ENCODE measurements around the gene TGFBR2.

The TGFBR2 gene

DNA sequence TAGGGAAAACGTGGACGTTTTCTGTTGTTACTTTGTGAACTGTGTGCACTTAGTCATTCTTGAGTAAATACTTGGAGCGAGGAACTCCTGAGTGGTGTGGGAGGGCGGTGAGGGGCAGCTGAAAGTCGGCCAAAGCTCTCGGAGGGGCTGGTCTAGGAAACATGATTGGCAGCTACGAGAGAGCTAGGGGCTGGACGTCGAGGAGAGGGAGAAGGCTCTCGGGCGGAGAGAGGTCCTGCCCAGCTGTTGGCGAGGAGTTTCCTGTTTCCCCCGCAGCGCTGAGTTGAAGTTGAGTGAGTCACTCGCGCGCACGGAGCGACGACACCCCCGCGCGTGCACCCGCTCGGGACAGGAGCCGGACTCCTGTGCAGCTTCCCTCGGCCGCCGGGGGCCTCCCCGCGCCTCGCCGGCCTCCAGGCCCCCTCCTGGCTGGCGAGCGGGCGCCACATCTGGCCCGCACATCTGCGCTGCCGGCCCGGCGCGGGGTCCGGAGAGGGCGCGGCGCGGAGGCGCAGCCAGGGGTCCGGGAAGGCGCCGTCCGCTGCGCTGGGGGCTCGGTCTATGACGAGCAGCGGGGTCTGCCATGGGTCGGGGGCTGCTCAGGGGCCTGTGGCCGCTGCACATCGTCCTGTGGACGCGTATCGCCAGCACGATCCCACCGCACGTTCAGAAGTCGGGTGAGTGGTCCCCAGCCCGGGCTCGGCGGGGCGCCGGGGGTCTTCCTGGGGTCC lies at the start of gene TGFBR2:
TSS of gene TGFBR2 (plus strand) at position 301 of the 731 bp plus-strand sequence. CDS start at position 584, 283 bp downstream.
- DNase-seq (ENCODE audit: low spot score), result peak; percentile 91
- Mint-ChIP-seq H3K9me3 (no peaks in the 10 kb centered on the region), H3K36me3 (ENCODE audit: low read depth) (peaks cover 23% of the 10 kb centered on the region), H3K4me1 (ENCODE audit: low read depth) (peaks cover 58% of the 10 kb centered on the region), H3K4me3 (peak within 1 kb of the TSS; percentile 96), H3K27me3 (ENCODE audit: low read depth) (no peaks in the 10 kb centered on the region), H3K27ac (peak within 1 kb of the TSS; percentile 98)

DNA sequence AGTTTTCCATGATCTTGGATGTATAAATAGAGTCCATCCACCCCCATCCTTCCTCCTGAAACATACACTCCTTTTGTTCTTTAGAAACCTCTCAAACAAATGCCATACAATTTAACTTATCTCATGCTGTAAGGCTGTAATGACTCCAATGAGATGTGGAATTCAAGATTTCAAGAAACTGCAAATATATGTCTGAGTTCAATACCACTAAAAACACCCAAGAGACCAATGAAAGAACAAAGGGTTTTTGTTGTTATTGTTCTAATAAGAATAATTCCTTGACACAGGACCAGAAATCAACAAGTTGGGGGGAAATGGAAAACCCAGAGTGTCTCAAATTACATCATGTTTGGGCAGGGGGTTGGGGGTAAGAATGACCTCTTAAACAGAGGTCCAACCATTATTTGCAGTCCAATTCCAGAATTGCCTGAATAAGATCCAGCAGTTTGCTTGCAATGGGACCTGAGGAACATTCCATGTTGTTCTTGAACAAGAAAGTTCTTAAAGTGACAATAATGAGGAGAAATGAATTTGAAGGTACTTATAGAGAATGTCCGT lies 48.6 kb upstream of the TGFBR2 start:
- Mint-ChIP-seq H3K27me3 (ENCODE audit: low read depth) (no peaks in the 10 kb centered on the region), H3K27ac (no peak overlapping the region), H3K9me3 (no peaks in the 10 kb centered on the region), H3K4me3 (no peak overlapping the region), H3K36me3 (ENCODE audit: low read depth) (peaks cover 1% of the 10 kb centered on the region), H3K4me1 (ENCODE audit: low read depth) (no peaks in the 10 kb centered on the region)
- DNase-seq (ENCODE audit: low spot score), result no peak

DNA sequence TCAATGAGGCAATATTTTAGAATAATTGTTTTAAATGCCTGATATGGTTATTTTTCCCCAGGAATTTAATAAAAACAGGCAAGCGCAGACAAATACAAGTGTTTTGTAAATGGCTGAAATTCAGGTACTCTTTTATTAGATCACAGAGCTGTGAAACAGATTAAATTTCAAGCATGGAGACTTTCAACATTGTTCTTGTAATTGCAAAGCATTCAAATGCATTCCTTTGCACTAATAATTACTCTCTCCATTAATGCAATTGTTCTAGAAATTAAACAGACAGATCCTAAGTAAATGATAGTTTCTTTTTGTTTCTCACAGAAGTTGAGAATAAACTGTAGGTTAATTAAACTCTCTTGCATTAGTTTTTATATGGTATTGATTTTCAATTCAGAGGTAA lies 42.4 kb upstream of the TGFBR2 start:
- no peaks in the 10 kb centered on the region for H3K9me3 Mint-ChIP-seq
- DNase-seq (ENCODE audit: low spot score), result no peak
- H3K36me3 Mint-ChIP-seq (ENCODE audit: low read depth), result no peaks in the 10 kb centered on the region
- H3K4me3 Mint-ChIP-seq, result no peak overlapping the region
- peaks cover 3% of the 10 kb centered on the region for H3K27me3 Mint-ChIP-seq (ENCODE audit: low read depth)
- no peaks in the 10 kb centered on the region for H3K4me1 Mint-ChIP-seq (ENCODE audit: low read depth)
- no peak overlapping the region for H3K27ac Mint-ChIP-seq

GRCh38 chr3:30567139-30567753 lies 39.2 kb upstream of the TGFBR2 start:
- peaks cover 10% of the 10 kb centered on the region for H3K27me3 Mint-ChIP-seq (ENCODE audit: low read depth)
- no peaks in the 10 kb centered on the region for H3K4me1 Mint-ChIP-seq (ENCODE audit: low read depth)
- no peaks in the 10 kb centered on the region for H3K36me3 Mint-ChIP-seq (ENCODE audit: low read depth)
- DNase-seq (ENCODE audit: low spot score), result no peak
- no peak overlapping the region for H3K4me3 Mint-ChIP-seq
- H3K27ac Mint-ChIP-seq, result no peak overlapping the region
- H3K9me3 Mint-ChIP-seq, result no peaks in the 10 kb centered on the region

DNA sequence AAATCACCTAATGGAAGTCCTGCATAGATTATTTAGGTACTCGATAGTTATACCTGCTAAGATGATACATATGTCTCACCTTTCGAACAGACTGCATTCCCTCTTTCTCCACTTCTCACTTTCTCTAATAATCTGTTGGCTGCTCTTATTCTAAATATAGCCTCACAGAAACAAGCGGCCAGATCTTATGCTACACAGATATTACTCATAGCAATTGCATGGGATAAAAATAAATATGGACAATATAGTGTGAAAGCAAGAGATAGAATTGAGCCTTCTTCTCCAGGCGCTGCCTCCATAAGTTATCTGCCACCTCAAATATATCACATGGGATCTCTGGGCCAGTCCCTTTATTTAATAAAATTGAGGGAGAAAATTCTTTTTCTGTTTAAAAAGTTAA lies 29.5 kb upstream of the TGFBR2 start:
- DNase-seq (ENCODE audit: low spot score), result no peak
- Mint-ChIP-seq H3K36me3 (ENCODE audit: low read depth) (no peaks in the 10 kb centered on the region), H3K4me1 (ENCODE audit: low read depth) (peaks cover 17% of the 10 kb centered on the region), H3K27me3 (ENCODE audit: low read depth) (peaks cover 3% of the 10 kb centered on the region), H3K4me3 (no peak overlapping the region), H3K9me3 (no peaks in the 10 kb centered on the region), H3K27ac (no peak overlapping the region)

DNA sequence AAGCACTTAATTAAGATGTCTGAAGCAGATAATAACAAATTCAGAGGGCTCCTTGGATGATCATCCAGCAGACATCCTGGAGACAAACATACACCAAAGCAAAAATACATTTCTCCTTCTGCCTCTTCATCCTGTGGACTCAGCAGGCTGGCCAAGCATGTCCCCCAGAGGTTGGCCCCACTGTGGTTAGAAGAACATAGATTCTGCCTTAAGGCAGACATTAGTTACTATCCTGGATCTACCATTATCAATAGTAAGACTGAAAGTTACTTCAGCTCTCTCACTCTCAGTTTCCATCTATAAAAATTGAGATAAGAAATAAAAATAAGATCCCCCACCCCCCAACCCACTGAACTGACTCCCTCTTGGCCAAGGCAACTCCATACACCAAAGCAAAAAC lies 28.6 kb upstream of the TGFBR2 start:
- H3K9me3 Mint-ChIP-seq, result no peaks in the 10 kb centered on the region
- no peak for DNase-seq (ENCODE audit: low spot score)
- no peaks in the 10 kb centered on the region for H3K27me3 Mint-ChIP-seq (ENCODE audit: low read depth)
- H3K4me3 Mint-ChIP-seq, result no peak overlapping the region
- no peaks in the 10 kb centered on the region for H3K36me3 Mint-ChIP-seq (ENCODE audit: low read depth)
- no peak overlapping the region for H3K27ac Mint-ChIP-seq
- H3K4me1 Mint-ChIP-seq (ENCODE audit: low read depth), result peaks cover 17% of the 10 kb centered on the region

DNA sequence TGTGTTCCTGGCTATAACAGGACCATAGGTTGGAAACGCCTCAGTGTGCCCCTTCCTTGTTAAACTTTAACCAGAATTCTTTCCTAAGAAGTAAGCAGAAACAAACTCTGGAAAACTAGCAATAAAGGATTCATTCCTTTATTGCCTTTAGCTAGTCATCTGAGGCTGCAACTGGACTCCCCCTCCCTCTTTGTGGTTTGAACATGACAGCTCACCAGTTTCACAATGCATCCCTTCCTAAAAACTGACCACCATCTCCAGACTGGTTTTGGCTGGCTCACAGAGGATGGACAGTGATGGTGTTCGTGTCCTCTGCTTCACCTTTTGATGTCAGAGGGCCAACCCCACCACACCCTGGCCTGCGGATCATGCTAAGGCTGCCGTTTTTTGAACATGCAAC lies 27.9 kb upstream of the TGFBR2 start:
- Mint-ChIP-seq H3K27me3 (ENCODE audit: low read depth) (no peaks in the 10 kb centered on the region), H3K4me3 (no peak overlapping the region), H3K9me3 (no peaks in the 10 kb centered on the region), H3K36me3 (ENCODE audit: low read depth) (no peaks in the 10 kb centered on the region), H3K4me1 (ENCODE audit: low read depth) (peaks cover 17% of the 10 kb centered on the region), H3K27ac (no peak overlapping the region)
- no peak for DNase-seq (ENCODE audit: low spot score)

DNA sequence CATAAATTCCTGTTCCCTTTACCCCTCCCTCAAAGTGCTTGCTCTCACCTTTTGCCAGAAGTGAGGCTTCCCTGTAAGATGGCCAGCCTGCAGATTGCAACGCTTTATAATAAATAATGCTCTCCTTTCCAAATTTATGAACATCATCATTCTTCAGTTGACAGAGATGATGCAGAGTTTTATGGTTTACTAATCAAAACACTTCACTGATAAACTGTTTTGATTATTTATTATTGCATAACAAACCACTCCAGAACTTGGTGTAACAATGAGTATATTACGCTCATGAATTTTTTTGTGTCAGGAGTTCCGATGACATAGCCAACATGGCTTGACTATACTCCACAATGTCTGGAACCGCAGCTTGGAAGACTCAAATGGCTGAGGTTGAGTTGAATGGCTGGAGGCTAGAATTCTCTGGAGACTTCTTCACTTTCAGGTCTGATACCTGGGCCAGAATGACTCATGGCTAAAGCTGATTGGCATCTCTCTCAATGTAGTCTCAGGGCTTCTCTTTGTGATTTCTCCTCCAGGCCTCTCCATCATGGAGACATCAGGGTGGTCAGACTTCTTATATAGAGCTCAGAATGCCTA lies 27.3 kb upstream of the TGFBR2 start:
- DNase-seq (ENCODE audit: low spot score), result no peak
- no peak overlapping the region for H3K4me3 Mint-ChIP-seq
- no peak overlapping the region for H3K27ac Mint-ChIP-seq
- no peaks in the 10 kb centered on the region for H3K27me3 Mint-ChIP-seq (ENCODE audit: low read depth)
- no peaks in the 10 kb centered on the region for H3K36me3 Mint-ChIP-seq (ENCODE audit: low read depth)
- H3K9me3 Mint-ChIP-seq, result no peaks in the 10 kb centered on the region
- peaks cover 16% of the 10 kb centered on the region for H3K4me1 Mint-ChIP-seq (ENCODE audit: low read depth)

- H3K36me3 Mint-ChIP-seq (ENCODE audit: low read depth), result no peaks in the 10 kb centered on the region
- H3K4me1 Mint-ChIP-seq (ENCODE audit: low read depth), result peaks cover 14% of the 10 kb centered on the region
- no peak overlapping the region for H3K27ac Mint-ChIP-seq
- no peaks in the 10 kb centered on the region for H3K9me3 Mint-ChIP-seq
- DNase-seq (ENCODE audit: low spot score), result no peak
- H3K27me3 Mint-ChIP-seq (ENCODE audit: low read depth), result no peaks in the 10 kb centered on the region
- H3K4me3 Mint-ChIP-seq, result no peak overlapping the region
Observed at GRCh38 chr3:30581067-30581585, 25.3 kb upstream of the TGFBR2 start.

- Mint-ChIP-seq H3K27me3 (ENCODE audit: low read depth) (no peaks in the 10 kb centered on the region), H3K36me3 (ENCODE audit: low read depth) (no peaks in the 10 kb centered on the region), H3K27ac (no peak overlapping the region), H3K9me3 (no peaks in the 10 kb centered on the region), H3K4me3 (no peak overlapping the region), H3K4me1 (ENCODE audit: low read depth) (peaks cover 14% of the 10 kb centered on the region)
- DNase-seq (ENCODE audit: low spot score), result no peak
Observed at GRCh38 chr3:30581982-30582381, 24.4 kb upstream of the TGFBR2 start.

GRCh38 chr3:30583973-30584372 lies 22.4 kb upstream of the TGFBR2 start:
- no peaks in the 10 kb centered on the region for H3K27me3 Mint-ChIP-seq (ENCODE audit: low read depth)
- no peaks in the 10 kb centered on the region for H3K9me3 Mint-ChIP-seq
- no peak overlapping the region for H3K27ac Mint-ChIP-seq
- peaks cover 3% of the 10 kb centered on the region for H3K4me1 Mint-ChIP-seq (ENCODE audit: low read depth)
- no peak overlapping the region for H3K4me3 Mint-ChIP-seq
- no peaks in the 10 kb centered on the region for H3K36me3 Mint-ChIP-seq (ENCODE audit: low read depth)
- no peak for DNase-seq (ENCODE audit: low spot score)

- H3K27ac Mint-ChIP-seq, result no peak overlapping the region
- no peak overlapping the region for H3K4me3 Mint-ChIP-seq
- H3K27me3 Mint-ChIP-seq (ENCODE audit: low read depth), result no peaks in the 10 kb centered on the region
- peaks cover 1% of the 10 kb centered on the region for H3K36me3 Mint-ChIP-seq (ENCODE audit: low read depth)
- H3K4me1 Mint-ChIP-seq (ENCODE audit: low read depth), result no peaks in the 10 kb centered on the region
- H3K9me3 Mint-ChIP-seq, result peaks cover 3% of the 10 kb centered on the region
- DNase-seq (ENCODE audit: low spot score), result no peak
Observed at GRCh38 chr3:30585654-30586053, 20.7 kb upstream of the TGFBR2 start.

GRCh38 chr3:30586096-30586805 lies 20.1 kb upstream of the TGFBR2 start:
- H3K4me3 Mint-ChIP-seq, result no peak overlapping the region
- H3K36me3 Mint-ChIP-seq (ENCODE audit: low read depth), result peaks cover 1% of the 10 kb centered on the region
- no peak overlapping the region for H3K27ac Mint-ChIP-seq
- no peak for DNase-seq (ENCODE audit: low spot score)
- H3K9me3 Mint-ChIP-seq, result peaks cover 3% of the 10 kb centered on the region
- no peaks in the 10 kb centered on the region for H3K4me1 Mint-ChIP-seq (ENCODE audit: low read depth)
- no peaks in the 10 kb centered on the region for H3K27me3 Mint-ChIP-seq (ENCODE audit: low read depth)
